Measurements from ENCODE around the gene ST3GAL3. TPM values are rescaled to one million over a fixed set of nuclear protein-coding genes. Genes with fewer than 3 reads are reported as not detected.

ST3GAL3 gene
- total and polyA plus RNA-seq, 10 of the 15 experiments (the other 5 are each of a cell fraction or from before 2014, with no cell fraction given), result 1.2 to 19.3 (median 11.0) TPM

DNA sequence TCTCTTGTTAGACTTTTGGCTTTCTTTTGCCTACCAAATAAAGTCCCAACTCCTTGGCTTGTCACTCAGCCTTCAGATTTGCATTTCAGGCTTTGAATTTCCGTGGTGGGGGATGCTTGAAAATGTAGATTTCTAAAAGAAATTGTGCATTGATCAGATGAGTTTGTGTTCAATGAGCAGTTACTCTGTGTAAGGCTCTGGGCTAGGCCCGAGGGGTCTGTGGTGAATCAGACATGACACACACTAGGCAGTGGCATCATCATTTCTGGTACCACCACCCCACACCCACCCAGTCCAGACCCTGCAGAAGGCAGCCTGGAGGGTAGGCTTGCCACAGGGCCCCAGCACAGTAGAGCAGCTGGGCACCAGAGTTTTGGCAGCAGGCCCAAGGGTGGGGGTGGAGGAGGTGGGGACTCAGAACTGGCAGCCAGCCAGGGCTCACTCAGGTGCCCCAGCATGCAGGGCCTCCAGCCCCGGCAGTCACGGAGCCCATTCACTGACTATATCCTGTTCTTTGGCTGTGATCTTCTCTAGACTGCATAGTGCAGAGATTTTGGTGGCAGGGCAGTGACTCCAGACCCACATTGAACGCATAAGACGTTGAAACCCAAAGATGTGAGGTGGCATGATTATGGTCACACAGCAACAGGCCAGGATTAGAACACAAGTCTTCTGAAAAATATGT lies 129.1 kb downstream of the ST3GAL3 start (continued):
- TF ChIP-seq RELB (IDR thresholded peaks at IDR 0.05; ENCODE audit: low read depth), result 0 out of 2 replicates have a peak, but pooled peaks have one; percentile 20
- TF ChIP-seq NR2C2 (IDR thresholded peaks at IDR 0.05; ENCODE audit: borderline replicate concordance, control insufficient read depth, insufficient read length, low read depth), result no peak
- TF ChIP-seq SP1 (IDR thresholded peaks at IDR 0.05; ENCODE audit: low read depth, low read length), result peak; percentile 30
- TF ChIP-seq, protein P1, sequence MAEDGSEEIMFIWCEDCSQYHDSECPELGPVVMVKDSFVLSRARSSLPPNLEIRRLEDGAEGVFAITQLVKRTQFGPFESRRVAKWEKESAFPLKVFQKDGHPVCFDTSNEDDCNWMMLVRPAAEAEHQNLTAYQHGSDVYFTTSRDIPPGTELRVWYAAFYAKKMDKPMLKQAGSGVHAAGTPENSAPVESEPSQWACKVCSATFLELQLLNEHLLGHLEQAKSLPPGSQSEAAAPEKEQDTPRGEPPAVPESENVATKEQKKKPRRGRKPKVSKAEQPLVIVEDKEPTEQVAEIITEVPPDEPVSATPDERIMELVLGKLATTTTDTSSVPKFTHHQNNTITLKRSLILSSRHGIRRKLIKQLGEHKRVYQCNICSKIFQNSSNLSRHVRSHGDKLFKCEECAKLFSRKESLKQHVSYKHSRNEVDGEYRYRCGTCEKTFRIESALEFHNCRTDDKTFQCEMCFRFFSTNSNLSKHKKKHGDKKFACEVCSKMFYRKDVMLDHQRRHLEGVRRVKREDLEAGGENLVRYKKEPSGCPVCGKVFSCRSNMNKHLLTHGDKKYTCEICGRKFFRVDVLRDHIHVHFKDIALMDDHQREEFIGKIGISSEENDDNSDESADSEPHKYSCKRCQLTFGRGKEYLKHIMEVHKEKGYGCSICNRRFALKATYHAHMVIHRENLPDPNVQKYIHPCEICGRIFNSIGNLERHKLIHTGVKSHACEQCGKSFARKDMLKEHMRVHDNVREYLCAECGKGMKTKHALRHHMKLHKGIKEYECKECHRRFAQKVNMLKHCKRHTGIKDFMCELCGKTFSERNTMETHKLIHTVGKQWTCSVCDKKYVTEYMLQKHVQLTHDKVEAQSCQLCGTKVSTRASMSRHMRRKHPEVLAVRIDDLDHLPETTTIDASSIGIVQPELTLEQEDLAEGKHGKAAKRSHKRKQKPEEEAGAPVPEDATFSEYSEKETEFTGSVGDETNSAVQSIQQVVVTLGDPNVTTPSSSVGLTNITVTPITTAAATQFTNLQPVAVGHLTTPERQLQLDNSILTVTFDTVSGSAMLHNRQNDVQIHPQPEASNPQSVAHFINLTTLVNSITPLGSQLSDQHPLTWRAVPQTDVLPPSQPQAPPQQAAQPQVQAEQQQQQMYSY (CRISPR knock-in tag; IDR thresholded peaks at IDR 0.05), result no peak
- 0 out of 2 replicates have a peak, but pooled peaks have one; percentile 48 for TF ChIP-seq LARP7 (IDR thresholded peaks at IDR 0.05)
- TF ChIP-seq, protein P2, sequence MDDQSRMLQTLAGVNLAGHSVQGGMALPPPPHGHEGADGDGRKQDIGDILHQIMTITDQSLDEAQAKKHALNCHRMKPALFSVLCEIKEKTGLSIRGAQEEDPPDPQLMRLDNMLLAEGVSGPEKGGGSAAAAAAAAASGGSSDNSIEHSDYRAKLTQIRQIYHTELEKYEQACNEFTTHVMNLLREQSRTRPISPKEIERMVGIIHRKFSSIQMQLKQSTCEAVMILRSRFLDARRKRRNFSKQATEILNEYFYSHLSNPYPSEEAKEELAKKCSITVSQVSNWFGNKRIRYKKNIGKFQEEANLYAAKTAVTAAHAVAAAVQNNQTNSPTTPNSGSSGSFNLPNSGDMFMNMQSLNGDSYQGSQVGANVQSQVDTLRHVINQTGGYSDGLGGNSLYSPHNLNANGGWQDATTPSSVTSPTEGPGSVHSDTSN (IDR thresholded peaks at IDR 0.05; ENCODE audit: insufficient replicate concordance, low read depth, low read length), result peak; percentile 58
- 0 out of 4 replicates have a peak, but pooled peaks of 1 of the 2 experiments have one; percentile 21 for TF ChIP-seq ETV6 (conservative IDR thresholded peaks at IDR 0.05 in 1 of 2, IDR thresholded peaks at IDR 0.05 in 1 of 2; ENCODE audit: borderline replicate concordance in 1 of 2, low read depth in 1 of 2)

All from GM12878 (cell line).